Colonic mucosa (tissue), 4 donors: Measurements from ENCODE around the gene ZDHHC13. TPM values are rescaled to one million over a fixed set of nuclear protein-coding genes. Genes with fewer than 3 reads are reported as not detected.

Experiments
- DNase-seq: peaks from one replicate; pipeline ENCODE4 v3.0.0-alpha.2; 2020
- H3K27ac ChIP-seq: fragments of 200-600 bp; one replicate; pipeline ENCODE4 v1.8.0; 2021
- H3K27me3 ChIP-seq: fragments of 200-600 bp; one replicate; pipeline ENCODE4 v1.8.0; 2021
- H3K36me3 ChIP-seq: fragments of 200-600 bp; one replicate; pipeline ENCODE4 v1.8.0; 2021
- H3K4me1 ChIP-seq: fragments of 200-600 bp; one replicate; pipeline ENCODE4 v1.8.0; 2021; ENCODE audit warnings: mild to moderate bottlenecking
- H3K4me3 ChIP-seq: fragments of 200-600 bp; one replicate; pipeline ENCODE4 v1.8.0; 2021
- H3K9ac ChIP-seq, 2 donors: one replicate each; pipeline ENCODE4 v1.7.0; 2013; ENCODE audit warnings: control low read depth in 2 of 2, low read depth in 2 of 2, low read length in 2 of 2
- H3K9me3 ChIP-seq: fragments of 200-600 bp; one replicate; pipeline ENCODE4 v1.8.0; 2021
- intact Hi-C: fragments of 100-400 bp; cut with DNase I; formaldehyde crosslinking; loops from one replicate; pipeline ENCODE4 v1.14.1; 2022
- total RNA-seq, 2 donors: library from RNA; stranded (reverse); fragmentation: NEBNext Ultra II Directional in 1 of 2; extraction: Animal tissue kit (Norgen Biotek cat#: 25700) in 1 of 2; gene quantifications; one replicate each; pipeline ENCODE4 v1.2.1, GENCODE V29; 2021
- TF ChIP-seq, protein P1 (sequence below): fragments of 200-600 bp; IDR thresholded peaks from one replicate; pipeline ENCODE4 v1.8.0; 2022; ENCODE audit warnings: antibody characterized with exemption, mild to moderate bottlenecking
- donor health status: healthy.
- donor health status: DM: no; HTN: no; CAD: no.
- donor health status: DM: no; HTN: no; CAD: no.

The ZDHHC13 gene
- total RNA-seq, 2 donors from 2014 or later, result 30.8 to 35.0 TPM

DNA sequence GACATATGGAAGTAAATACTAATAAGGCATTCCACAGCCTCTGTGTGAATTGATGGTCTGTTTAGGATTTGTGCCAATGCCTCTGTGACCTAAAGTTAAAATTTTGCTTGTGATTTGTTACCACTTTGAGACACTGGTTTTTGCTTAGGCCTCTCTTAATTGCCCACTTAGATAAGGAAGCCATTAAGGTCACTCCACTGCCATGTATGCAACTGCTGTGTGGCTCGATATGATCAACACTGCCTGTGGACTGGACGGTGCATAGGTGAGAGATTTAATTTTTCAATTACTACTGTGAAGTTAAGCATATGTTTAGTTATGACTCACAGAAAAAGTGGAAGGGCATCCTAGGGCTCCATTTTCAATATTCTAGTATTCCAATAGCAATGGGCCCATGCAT is 47.9 kb downstream of the ZDHHC13 start:
- H3K27ac ChIP-seq, result no peak overlapping the region
- no peak overlapping the region for H3K9ac ChIP-seq
- H3K9me3 ChIP-seq, result no peaks in the 10 kb centered on the region
- no peaks in the 10 kb centered on the region for H3K36me3 ChIP-seq
- no peak overlapping the region for H3K4me3 ChIP-seq
- intact Hi-C loops, result no loop called here
- no peak for DNase-seq
- H3K27me3 ChIP-seq, result no peaks in the 10 kb centered on the region
- H3K4me1 ChIP-seq, result no peaks in the 10 kb centered on the region
- TF ChIP-seq, protein P1, sequence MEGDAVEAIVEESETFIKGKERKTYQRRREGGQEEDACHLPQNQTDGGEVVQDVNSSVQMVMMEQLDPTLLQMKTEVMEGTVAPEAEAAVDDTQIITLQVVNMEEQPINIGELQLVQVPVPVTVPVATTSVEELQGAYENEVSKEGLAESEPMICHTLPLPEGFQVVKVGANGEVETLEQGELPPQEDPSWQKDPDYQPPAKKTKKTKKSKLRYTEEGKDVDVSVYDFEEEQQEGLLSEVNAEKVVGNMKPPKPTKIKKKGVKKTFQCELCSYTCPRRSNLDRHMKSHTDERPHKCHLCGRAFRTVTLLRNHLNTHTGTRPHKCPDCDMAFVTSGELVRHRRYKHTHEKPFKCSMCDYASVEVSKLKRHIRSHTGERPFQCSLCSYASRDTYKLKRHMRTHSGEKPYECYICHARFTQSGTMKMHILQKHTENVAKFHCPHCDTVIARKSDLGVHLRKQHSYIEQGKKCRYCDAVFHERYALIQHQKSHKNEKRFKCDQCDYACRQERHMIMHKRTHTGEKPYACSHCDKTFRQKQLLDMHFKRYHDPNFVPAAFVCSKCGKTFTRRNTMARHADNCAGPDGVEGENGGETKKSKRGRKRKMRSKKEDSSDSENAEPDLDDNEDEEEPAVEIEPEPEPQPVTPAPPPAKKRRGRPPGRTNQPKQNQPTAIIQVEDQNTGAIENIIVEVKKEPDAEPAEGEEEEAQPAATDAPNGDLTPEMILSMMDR, result no peak

DNA sequence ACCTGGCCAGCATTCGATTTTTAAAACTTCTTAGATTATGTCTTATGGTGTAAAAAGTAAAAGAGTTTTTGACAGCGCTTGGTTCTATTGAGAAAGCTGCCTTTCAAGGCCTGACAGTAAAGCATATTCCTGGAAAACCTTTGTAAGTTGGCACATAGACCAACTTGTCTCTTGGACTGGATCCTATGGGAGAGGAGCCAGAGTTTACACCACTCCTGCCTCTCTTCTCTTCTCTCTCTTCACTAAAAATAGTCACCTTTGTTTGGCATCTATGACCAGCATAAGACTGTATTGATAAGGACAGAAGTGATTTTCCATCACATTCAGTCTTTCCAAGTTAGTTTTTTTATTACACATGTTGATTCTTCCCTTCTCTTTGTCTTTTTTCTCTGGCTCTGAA is 51.1 kb downstream of the ZDHHC13 start:
- Histone ChIP-seq H3K4me3 (no peak overlapping the region), H3K27me3 (no peaks in the 10 kb centered on the region), H3K36me3 (no peaks in the 10 kb centered on the region), H3K9ac (no peak overlapping the region), H3K9me3 (no peaks in the 10 kb centered on the region), H3K4me1 (no peaks in the 10 kb centered on the region), H3K27ac (no peak overlapping the region)
- intact Hi-C loops, result no loop called here
- no peak for DNase-seq
- TF ChIP-seq, protein P1, result no peak

DNA sequence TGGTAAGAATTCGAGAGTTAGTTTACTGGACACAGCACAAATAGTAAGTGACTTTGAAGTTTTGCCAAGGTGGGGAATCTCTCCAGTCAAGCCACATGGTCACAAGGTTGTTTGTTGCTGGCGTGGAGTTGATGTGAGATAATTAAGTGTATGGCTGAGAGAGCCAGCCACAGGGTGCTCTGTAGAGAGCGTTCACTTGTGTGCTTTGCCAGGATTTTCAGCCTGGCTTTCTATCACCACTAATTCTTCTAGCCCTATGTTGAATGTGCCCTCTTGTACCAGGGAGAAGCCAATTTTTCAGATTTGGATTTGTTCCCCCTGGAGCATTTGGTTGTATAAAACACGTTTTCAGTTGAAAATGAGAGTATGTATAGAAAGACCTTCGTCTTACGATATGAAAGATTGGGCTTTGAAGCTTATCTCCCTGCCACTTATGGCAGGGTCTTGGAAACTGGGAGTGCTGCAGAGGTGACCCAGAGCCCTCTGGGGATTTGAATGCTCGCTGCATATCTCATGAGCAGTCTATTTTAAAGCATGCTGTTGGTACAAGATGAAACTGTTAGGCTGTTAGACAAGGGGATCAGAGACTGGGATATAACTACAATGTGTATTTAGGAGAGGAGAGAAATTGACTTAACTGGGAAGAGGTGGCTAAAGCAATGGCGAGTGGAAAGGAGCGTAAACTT is 56.2 kb downstream of the ZDHHC13 start:
- Histone ChIP-seq H3K27ac (no peak overlapping the region), H3K9ac (no peak overlapping the region), H3K4me3 (no peak overlapping the region), H3K4me1 (no peaks in the 10 kb centered on the region), H3K27me3 (no peaks in the 10 kb centered on the region), H3K9me3 (no peaks in the 10 kb centered on the region), H3K36me3 (no peaks in the 10 kb centered on the region)
- TF ChIP-seq, protein P1, result no peak
- intact Hi-C loops, result no loop called here
- no peak for DNase-seq

DNA sequence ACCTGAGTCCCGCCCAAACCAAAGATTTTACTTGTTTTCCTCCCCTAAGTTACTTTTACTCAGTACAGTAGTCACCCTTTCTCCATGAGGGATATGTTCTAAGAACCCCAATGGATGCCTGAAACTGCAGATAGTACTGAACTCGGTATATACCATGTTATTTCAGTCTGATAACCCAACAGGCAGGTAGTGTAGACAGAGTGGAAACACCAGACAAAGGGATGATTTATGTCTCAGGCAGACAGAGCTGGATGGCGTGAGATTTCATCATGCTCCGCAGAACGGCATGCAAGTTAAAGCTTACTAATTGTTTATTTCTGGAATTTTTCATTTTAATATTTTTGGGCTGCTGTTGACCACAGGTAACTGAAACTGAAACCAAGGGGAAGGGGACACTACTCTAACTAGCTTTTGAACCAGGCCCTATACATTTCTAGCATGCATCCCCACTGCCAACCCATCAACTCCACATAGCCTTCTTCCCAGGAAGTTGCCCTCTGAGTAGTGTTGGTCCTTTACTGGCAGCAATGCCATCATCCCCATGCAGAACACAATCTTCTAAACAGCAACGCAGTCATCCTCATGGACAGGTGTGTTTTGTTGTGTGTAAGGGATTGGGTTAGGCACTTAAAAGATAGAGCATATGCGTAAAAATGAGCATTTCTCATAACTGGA is 57.1 kb downstream of the ZDHHC13 start:
- Histone ChIP-seq H3K27ac (no peak overlapping the region), H3K4me1 (no peaks in the 10 kb centered on the region), H3K9me3 (no peaks in the 10 kb centered on the region), H3K27me3 (no peaks in the 10 kb centered on the region), H3K36me3 (no peaks in the 10 kb centered on the region), H3K9ac (no peak overlapping the region), H3K4me3 (no peak overlapping the region)
- TF ChIP-seq, protein P1, result no peak
- intact Hi-C loops, result no loop called here
- DNase-seq, result no peak

DNA sequence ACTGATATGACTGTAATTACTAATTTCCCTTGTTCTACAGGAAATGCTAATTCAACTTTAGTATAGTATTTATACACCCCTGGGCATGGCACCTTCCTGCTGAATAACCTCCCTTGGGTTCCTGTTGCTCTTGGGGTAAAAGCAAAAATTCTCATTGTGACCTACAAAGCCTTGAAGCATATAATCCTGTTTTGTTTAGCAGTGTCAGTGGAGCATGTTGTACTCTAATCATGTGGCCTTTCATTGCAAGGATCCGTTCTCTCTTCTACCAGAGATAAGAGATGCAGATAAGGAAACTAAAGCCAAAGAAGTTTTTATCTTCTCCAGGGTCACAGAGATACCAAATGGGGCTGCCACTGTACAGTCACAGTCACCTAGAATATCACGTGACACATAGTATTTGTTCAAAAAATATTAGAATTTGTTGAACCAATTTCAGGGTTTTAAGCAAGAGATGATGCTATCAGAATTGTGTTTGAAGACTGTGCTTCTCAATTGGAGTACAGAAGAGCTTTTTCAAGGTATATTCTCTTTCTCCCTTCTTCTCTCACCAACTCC is 59.7 kb downstream of the ZDHHC13 start:
- no peak for DNase-seq
- TF ChIP-seq, protein P1, result no peak
- H3K36me3 ChIP-seq, result no peaks in the 10 kb centered on the region
- no peaks in the 10 kb centered on the region for H3K27me3 ChIP-seq
- intact Hi-C loops, result no loop called here
- no peak overlapping the region for H3K4me3 ChIP-seq
- no peak overlapping the region for H3K9ac ChIP-seq
- H3K9me3 ChIP-seq, result no peaks in the 10 kb centered on the region
- H3K4me1 ChIP-seq, result no peaks in the 10 kb centered on the region
- no peak overlapping the region for H3K27ac ChIP-seq
